NCI-H1048 (cell line): ENCODE results near the gene BTBD10.

Experiments
- DNase-seq: peaks from one replicate; lab custom pipeline; 2025; lab: John Stamatoyannopoulos, UW

Gene BTBD10

DNA sequence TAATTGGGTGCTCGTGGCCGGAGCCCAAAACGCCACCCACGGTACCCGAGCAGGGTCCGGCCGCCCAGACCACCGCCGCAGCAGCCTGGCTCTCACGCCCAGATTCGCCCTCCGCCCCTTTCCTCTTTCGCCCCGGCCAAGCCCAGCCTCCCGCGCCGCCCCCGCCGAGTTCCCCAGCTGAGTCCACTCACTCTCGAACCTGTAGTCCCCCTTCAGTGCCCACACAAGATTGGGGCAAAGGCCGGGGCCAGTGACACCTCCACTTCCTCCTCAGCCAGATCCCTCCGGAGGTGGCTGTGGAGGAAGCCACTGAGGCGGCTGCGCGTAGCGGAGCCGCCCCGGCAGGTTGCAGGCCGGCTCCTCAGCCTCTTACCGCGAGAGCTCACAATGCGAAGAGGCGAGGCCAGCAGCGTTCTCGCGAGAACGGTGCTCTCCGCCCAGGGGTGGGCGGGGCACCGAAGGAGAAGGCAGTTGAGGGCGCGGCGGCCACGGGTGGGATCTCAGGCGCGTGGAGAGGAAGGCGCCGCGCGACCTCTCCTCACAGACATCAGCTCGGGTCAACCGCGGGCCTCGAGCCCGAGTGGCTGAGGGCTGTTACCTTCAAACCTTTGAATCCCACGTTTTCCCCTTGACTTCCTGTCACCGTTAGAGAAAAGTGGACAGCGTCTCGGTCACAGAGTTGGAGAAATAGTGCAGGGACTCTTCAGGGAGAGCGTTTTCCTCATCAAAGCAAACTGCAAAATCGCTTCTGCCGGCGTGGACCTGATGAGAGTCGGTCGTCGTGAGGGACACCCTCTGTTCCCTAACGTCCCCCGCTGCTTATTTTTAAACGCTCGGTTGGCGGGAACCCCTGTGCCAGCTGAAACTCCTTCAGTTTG is at the start of gene BTBD10:
BTBD10 (minus strand) TSS at position 322 of the 878 bp plus-strand sequence. CDS start 18,098 bp downstream, outside the sequence.
- peak; percentile 84 for DNase-seq

DNA sequence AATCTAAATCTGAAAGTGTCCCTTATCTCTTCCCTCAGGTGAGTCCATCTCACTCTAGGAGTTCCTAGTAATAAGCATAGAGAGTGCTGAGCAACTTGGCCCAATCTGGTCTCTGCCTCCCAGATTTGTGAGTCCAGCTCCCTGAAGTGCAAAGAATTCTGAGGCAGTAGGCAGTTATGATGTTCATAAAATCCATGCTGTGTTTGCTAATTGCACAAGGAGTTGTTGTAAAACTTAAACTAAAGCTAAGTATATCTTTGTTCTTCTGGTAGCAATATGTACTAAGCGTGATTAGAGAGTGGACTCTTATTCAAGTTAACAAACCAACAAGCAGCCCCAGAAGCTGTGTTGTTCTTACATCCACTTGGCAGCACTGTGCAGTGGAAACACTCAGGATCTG is 40.4 kb upstream of the BTBD10 start:
- DNase-seq, result no peak

DNA sequence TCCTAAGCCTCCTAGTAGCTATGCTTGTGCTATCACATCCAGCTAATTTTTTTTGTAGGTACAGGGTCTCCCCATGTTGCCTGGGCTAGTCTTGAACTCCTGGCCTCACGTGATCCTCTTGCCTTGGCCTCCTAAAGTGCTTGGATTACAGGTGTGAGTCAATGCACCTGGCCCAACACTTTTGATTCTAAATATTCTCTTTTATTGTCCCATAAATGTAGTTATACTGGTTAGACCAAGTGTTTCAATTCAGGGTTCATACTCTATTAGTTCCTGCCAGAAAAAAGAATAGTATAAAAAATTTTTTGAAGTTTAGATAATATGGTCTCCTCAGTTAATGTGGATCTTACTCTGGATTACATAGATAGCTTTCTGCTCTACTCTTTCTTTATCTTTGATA is 39.5 kb upstream of the BTBD10 start:
- DNase-seq, result no peak

DNA sequence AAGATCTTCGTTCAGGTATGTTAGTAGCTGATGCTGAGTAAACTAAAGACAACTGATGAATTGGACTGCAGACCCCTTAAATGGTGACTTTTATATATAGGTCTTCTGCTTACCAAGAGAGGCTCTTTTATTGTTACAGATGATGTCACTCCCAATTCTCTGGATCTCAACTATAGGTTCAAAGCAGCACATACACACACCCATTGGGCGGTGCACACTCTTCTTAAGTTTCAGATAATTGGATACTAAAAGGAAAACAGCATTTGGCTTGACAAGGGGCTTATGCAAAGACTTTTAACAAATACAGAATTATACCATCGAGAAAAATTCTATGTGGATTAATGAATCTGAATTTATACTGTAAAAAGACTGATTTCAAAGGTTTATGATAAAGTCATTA is 32.9 kb upstream of the BTBD10 start, which contains the start of gene PTH:
PTH (minus strand) TSS at position 69 of the 400 bp plus-strand sequence. CDS start 3,142 bp downstream, outside the sequence.
- DNase-seq, result no peak

DNA sequence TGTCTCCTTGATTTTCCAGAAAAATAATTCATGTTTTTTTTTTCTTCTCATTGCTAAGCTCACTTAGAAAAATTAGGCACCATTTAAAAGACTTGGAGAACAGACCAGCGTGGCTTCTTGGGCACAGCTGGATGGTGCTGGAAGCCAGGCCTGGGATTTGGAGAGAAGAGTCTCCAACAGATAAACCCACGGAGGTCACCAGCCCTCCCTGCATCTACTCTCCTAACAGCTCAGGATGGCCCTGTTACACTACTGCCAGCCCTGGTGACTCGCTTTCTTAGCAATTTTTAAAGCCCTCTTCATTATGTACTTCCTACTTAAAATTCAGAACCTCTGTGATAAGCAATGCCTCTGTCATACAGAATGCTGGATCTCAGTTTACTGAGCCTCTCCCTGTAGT is 31.0 kb upstream of the BTBD10 start:
- no peak for DNase-seq

DNA sequence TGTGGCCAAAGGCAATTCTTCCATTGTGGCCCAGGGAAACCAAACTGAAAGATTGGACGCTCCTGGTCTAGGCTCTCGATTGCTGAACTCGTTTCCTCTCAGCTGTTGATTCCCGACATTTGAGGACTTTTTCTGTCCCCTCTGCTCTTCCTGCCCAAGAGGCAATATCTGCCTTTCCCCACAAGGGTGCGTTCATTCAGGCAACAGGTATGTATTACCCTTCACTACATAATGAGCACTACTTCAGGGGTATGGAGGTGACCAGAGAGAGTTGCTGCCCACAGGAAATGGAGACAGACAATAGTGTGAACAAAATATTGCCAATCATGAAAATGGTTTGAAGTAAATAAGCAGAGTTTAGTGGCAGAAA is 24.6 kb upstream of the BTBD10 start:
- DNase-seq, result no peak

DNA sequence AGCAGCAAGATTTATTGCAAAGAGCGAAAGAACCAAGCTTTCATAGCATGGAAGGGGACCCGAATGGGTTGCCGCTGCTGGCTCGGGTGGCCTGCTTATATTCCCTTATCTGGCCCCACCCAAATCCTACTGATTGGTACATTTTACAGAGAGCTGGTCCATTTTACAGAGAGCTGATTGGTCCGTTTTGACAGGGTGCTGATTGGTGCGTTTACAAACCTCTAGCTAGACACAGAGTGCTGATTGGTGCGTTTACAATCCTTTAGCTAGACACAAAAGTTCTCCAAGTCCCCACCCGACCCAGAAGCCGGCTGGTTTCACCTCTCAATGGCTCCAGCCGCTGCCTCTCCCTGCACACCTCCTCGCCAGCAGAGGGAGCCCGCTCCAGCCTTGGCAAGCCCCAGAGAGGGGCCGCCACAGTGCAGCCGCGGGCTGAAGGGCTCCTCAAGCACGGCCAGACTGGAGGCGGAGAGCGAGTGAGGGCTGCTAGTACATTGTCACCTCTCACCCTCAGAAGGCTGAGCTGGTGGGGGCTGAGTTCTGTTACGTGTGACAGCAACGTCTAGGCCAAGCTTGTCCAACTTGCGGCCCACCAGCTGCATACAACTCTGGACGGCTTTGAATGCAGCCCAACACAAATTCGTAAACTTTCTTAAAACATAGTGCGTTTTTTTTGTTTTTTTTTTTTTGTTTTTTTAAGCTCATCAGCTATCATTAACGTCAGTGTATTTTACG is 24.1 kb upstream of the BTBD10 start:
- DNase-seq, result no peak

DNA sequence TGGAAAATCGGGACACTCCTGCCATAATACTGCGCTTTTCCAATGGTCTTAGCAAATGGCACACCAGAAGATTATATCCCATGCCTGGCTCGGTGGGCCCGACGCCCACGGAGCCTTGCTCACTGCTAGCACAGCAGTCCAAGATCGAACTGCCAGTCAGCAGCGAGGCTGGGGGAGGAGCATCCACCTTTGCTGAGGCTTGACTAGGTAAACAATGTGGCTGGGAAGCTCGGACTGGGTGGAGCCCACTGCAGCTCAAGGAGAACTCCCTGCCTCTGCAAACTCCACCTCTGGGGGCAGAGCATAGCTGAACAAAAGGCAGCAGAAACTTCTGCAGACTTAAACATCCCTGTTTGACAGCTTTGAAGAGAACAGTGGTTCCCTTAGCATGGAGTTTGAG is 17.2 kb upstream of the BTBD10 start:
- DNase-seq, result no peak

DNA sequence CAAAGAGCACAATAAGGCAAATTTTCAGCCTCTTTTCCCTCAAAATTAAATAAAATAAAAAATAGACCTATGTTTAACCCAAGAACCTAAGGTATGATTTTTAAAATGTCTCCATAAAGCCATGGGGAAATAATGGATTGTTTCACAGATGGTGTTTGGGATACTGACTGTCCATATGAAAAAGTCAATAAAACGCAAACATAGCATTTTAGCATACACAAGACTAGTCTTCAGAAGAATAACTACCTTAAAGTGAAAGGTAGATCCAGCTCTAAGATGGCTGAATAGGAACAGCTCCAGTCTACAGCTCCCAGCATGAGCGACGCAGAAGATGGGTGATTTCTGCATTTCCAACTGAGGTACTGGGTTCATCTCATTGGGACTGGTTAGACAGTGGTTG is 16.7 kb upstream of the BTBD10 start:
- no peak for DNase-seq

DNA sequence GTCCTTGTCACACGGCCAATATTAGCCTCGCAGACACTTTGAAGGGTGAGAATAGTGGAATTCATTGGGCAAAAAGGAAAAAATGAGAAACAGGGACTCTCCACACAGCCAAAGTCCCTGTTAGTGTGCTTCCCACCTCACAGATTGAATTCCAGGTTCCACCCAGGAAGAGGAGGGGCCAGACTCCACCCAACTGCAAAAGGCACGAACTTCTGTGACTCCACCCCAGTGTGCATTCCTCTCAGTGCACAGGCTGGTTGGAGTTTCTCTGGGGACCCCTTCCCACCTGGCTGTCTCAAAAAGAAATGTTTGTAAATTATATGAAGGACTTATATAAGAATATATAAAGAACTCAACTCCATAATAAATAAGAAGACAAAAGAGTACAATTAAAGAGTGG is 12.1 kb upstream of the BTBD10 start:
- no peak for DNase-seq

DNA sequence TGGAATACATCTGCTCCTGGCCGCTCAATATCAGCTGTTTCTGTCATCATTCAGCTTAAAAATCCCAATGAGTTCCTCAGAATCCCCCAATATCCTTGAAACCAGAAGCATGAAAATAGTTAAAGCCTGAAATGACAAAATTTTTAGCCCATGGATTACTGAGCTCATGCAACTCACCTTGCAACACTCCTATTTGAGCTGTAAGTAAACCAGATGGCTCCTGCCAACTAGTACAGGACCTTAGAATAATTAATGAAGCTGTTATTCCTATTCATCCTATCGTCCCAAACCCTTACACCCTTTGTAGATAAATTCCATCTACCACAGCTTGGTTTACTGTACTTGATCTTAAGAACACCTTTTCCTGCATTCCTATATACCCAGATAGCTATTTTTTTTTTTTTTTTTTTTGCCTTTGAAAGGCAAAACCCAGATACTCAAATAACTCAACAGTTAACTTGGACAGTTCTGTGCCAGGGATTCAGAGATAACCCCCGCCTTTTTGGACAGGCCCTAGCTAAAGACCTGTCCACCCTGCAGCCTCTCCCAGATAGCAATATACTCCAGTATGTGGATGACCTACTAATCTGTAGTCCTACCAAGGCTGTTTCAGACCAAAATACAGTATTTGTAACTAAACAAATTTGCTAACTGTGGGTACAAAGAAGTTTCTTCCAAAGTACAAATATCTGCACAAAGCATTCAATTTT is 10.1 kb upstream of the BTBD10 start:
- DNase-seq, result no peak

DNA sequence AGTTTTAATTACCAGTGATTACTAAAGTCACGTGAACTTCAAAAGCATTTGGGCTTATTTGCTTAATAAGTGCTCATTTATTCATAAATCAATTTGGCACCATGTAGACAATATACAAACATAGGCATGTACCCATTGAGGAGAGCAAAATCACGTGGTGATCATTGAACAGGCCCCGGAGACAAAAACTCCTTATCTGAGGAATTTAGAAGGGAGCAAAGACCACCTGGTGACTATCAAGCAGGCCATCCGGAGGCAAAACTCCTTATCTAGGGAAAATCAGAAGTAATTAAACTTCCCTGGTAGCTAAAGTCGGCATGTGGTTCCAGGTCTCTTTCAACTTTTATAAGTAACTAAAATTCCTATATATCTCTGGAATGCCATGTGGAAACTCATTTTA is 5.7 kb upstream of the BTBD10 start:
- no peak for DNase-seq

DNA sequence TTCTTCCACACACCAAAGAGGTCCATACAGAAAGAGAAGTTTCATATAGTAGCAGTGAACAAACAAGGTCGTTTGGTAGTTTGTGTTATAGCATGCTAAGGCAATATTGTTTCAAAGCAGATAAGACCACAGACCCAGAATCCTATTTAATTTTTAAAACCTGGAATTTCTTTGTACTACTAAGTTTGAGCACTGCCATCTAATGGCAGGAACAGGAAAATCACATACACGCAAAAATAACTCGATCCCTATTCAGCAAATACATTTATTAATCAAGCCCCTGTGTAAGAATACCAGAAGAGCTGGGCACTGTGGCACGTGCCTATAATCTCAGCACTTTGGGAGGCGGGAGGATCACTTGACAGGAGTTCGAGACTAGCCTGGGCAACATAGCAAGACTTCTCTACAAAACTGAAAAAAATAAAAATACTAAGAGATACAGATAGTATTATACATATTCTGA is 2.9 kb upstream of the BTBD10 start:
- peak; percentile 9 for DNase-seq

DNA sequence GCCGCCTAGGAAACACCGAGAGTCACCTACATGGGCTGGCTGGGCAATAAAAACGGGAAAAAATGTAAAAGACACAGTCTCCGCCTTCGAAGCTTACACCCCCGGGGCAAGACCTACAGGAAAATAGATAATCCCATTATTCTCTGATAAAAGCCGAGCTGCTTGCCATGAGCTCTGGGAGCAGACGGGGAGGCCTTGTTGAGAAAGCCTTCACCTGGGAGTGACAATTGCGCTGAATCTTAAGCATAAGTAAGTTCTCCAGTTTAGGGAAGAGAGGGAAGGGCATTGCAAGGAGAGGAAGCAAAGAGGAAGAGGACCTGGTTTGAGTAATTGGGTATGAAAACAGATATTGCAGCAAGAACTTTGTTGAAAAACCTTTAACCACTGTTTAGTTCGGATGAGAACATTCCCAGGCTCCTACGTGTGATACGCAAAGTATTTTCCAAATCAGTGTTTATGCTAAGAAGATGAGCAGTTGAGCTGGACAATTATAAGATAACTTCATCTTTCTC is 813 bp upstream of the BTBD10 start:
- DNase-seq, result no peak

DNA sequence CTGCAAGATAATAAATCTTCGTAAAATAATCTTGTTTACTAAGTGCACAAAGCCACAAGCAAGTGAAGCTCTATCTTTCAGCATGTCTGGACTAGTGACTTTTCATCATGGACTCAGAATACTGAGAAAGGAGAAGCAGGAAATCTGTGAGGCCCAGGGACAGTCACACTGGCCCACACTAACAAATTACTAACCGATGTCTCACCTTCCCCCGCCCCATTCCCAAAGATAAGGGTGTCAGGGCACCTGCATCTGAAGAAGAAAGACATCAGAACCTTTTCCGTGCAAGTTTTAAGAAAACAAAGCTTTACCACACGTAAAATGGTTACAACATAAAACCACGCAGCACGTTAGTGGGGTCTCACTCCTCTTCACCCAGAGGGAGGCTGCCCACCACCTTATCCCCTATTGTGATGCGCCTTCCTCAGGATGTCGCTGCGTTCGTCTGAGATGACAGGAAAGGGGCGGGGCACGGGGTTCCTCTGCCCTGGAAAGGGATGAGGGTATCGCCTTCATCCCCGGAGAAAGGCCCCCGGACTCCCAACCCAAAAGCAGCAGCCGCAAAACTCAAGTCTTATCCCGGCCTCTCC is 616 bp downstream of the BTBD10 start:
- DNase-seq, result peak; percentile 36

DNA sequence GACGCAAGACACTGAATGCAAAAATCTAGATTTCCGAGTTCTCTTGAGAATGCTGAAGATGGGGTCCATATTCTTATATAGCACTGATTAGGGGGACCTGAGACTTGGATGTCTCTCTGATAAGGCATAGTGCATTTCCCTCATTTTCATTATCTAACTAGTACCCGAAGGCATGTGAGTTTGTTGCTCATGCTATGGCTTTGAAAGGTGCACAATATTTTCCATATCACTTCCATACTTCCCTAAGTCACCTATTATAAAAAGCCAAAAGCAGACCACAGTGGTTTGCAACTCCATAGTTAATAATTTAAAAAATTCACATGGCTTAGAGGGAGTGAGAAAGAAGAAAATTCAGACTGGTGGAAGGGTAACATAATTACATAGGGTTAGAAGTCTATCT is 1.7 kb downstream of the BTBD10 start:
- DNase-seq, result no peak

DNA sequence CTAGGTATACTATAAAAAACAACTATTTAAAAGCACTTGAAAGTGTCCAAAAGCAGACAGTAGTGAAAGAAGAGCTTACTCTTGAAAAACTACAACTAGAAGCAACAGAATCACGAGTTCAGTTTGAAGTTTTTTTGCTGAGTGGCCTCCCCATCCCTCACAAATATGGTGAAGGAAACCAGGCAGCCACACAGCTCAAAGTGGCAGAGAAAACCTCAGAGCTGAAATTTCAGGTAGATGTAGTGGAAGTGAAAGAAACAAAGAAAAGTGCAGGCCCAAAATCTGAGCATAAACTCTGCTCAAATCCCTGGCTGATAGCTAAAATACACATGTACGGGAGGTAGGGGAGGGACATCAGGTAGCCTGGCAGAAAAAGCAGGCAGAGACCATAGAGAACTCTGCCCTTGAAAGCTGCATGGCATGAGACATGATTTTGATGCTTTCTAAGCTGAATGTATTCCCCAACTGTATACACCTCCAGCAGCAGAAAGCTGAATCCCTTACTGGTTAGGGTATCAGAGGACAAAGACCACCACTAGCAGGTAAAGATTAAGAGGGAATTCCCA is 12.1 kb downstream of the BTBD10 start:
- DNase-seq, result no peak

DNA sequence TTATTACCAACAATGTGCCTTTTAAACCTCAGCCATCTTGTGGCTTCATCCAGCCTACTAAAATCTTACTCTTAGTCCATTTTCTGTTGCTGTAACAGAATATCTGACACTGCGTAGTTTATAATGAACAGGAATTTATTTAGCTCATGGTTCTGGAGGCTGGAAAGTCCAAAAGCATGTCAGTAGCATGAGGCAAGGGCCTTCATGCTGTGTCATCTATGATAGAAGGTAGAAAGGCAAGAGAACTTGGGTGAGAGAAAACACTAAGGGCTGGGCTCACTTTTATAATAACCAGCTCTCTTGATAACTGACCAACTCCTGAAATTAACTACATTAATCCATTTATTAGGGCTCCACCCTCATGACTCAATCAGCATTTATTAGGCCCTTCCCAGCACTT is 13.5 kb downstream of the BTBD10 start:
- DNase-seq, result no peak

DNA sequence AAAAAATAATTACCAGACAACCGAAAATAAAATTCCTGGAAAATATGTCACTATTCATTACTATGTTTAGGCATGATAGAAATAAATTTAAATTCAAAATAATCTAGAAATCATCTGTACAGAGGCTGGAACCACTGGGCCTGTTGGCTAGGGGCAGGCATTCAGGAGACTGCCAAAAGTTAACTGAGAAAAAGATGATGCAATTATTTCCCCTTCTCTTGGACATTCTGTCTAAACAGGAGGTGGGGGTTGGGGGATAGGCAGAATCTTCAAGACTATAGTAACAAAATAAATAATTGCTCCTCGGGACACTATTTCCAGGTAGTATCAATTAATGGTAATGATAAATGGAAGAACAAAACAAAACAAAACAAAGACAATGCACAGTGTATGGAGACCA is 14.1 kb downstream of the BTBD10 start:
- DNase-seq, result no peak

DNA sequence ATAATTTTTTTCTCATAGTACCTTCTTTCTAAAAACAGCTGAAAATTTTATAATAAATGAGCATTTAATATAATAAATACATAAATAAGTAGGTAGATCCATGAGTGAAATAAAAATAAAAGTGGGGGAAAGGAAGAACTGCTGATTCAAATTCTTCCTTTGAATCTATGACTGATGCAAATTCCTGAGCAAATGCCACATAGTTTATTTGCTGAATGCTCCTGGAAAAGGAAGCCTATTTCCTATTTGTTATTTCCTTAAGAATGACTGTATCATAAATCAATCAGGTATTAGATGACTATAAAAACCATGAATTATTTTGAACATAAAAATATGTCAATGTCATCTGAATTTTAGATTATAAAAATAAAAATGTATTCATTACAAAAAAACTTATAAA is 16.6 kb downstream of the BTBD10 start:
- no peak for DNase-seq

DNA sequence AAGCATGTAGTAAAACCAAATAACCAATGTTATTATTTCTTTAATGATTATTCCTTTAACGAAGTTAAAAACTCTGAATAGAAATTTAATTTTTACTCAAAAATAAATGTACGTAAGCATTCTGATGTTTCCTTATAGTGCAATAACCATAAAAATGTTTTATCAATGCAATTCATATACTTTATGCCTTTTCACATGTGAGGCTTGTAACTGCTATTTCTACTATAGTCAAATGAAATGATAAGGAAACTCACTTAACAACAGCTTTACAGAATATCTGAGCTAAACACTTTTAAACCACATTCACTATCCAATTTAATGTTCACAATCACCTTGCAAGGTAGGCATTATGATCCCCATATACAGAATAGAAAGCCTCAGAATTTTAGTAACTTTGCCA is 17.4 kb downstream of the BTBD10 start:
- DNase-seq, result no peak
